Measurements from ENCODE around the gene GRIK3. TPM values are rescaled to one million over a fixed set of nuclear protein-coding genes. Genes with fewer than 3 reads are reported as not detected.
A peak's percentile ranks its signal among the peaks of the same experiment; 100 is the strongest.

The GRIK3 gene
- total and polyA plus RNA-seq, 2 of the 8 experiments (the other 6 are each of a cell fraction or from before 2014, with no cell fraction given), result 2.1 to 3.4 TPM

DNA sequence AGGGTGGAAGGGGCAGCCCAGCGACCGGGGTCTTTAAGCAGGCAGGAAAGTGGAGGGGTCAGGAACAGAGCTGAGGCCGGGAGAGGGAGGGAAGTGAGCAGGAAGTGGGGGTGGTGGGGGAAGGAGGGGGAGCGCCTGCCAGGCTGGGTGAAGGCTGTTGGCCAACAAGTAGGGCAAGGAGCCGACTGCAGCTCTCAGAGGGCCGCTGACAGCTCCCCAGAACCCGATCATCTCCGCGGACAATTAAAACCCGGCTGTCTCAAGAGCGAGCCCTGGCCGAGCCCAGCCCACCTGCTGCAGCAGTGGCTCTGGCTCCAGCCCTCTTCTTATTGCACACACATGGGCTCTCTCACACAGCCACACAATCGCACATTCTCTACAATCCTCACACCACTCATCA lies 51.6 kb downstream of the GRIK3 start:
- Histone ChIP-seq H3K23me2 (ENCODE audit: low read depth, low read length) (peaks cover 7% of the 10 kb centered on the region; the same call in 1 of the 2 replicates), H3K36me3 (ENCODE audit: control insufficient read depth in 2 of 4, insufficient read depth in 4 of 4, low read length in 3 of 4) (no peaks in the 10 kb centered on the region), H3K4ac (replicated peaks; ENCODE audit: insufficient read length, low read depth, low read length) (no peak overlapping the region), H4K8ac (ENCODE audit: extremely low read depth, insufficient read depth, low read length) (peak overlapping the region; percentile 29; the same call in 1 of the 2 replicates), H3K27ac (ENCODE audit: low read depth, low read length) (no peak overlapping the region), H3K79me1 (ENCODE audit: low read depth, low read length) (no peaks in the 10 kb centered on the region), H4K20me1 (replicated peaks in 1 of 2; ENCODE audit: control insufficient read depth in 1 of 2, insufficient read depth in 2 of 2, low read length in 2 of 2) (peaks cover 0 to 5% of the 10 kb centered on the region in 2 experiments), H3K9me3 (ENCODE audit: insufficient read depth in 2 of 2, low read depth in 1 of 2, low read length in 1 of 2) (peaks cover 2 to 4% of the 10 kb centered on the region in 2 experiments; a peak in 2 of 4 replicates), H3K27me3 (replicated peaks in 1 of 4; ENCODE audit: control insufficient read depth in 3 of 4, extremely low read depth in 1 of 4, insufficient read depth in 3 of 4, low read length in 3 of 4) (no peaks in the 10 kb centered on the region), H4K91ac (replicated peaks; ENCODE audit: insufficient read length, low read length) (peak overlapping the region; percentile 25), H3K18ac (ENCODE audit: extremely low read depth, low read length) (no peak overlapping the region), H2BK120ac (replicated peaks; ENCODE audit: low read depth, low read length) (no peak overlapping the region), H4K5ac (ENCODE audit: insufficient read length, low read depth, low read length) (no peak overlapping the region), H3K4me3 (ENCODE audit: extremely low read depth in 1 of 4, insufficient read depth in 2 of 4, low read depth in 3 of 4, low read length in 4 of 4) (no peak overlapping the region), H2BK15ac (ENCODE audit: low read length) (no peak overlapping the region), H2AK5ac (ENCODE audit: low read depth, low read length) (0 out of 2 replicates have a peak overlapping the region, but pooled peaks have one; percentile 1), H3K4me1 (replicated peaks in 1 of 4; ENCODE audit: control insufficient read depth in 3 of 4, insufficient read depth in 4 of 4, low read length in 3 of 4) (peaks cover 0 to 10% (median 5%) of the 10 kb centered on the region in 4 experiments; a peak in 3 of 7 replicates), H2BK12ac (ENCODE audit: low read depth, low read length) (peak overlapping the region; percentile 81; the same call in 1 of the 2 replicates), H2AFZ (ENCODE audit: low read length) (no peak overlapping the region), H3K9ac (replicated peaks in 1 of 4; ENCODE audit: extremely low read depth in 1 of 4, low read depth in 3 of 4, low read length in 3 of 4) (no peak overlapping the region), H2BK20ac (ENCODE audit: low read length) (no peak overlapping the region), H3K56ac (replicated peaks; ENCODE audit: insufficient read length, low read depth, low read length) (no peak overlapping the region), H2BK5ac (ENCODE audit: low read depth, low read length) (0 out of 2 replicates have a peak overlapping the region, but pooled peaks have one; percentile 41), H3K79me2 (ENCODE audit: control insufficient read depth in 1 of 2, insufficient read depth in 2 of 2, low read length in 2 of 2) (no peaks in the 10 kb centered on the region), H3K23ac (ENCODE audit: insufficient read length) (no peak overlapping the region), H3K14ac (ENCODE audit: insufficient read length) (no peak overlapping the region), H3K4me2 (ENCODE audit: insufficient read depth in 1 of 2, low read depth in 2 of 2, low read length in 2 of 2) (no peak overlapping the region)
- 64% methylated on average over 5 of the region's 13 CpGs; no CpG with 5 or more reads in 1 of the 2 experiments for WGBS, 2 experiments (ENCODE audit: extremely low coverage in 1 of 2, insufficient coverage in 1 of 2, insufficient read length in 1 of 2, insufficient replicate concordance in 2 of 2, low coverage in 1 of 2, low lambda C conversion rate in 2 of 2, missing lambda C conversion rate in 1 of 2)
- no peak for DNase-seq (ENCODE audit: low read depth in 1 of 2, low spot score in 2 of 2)
- POLR2A ChIA-PET (ENCODE audit: partially characterized antibody), result interaction anchor here (0.6 kb wide), 1 partner anchor 378 kb away, joined by 3 read pairs; no protein-coding TSS in a partner anchor
- no peak for FAIRE-seq
- TF ChIP-seq CREB1 (IDR thresholded peaks at IDR 0.05), result no peak
- TF ChIP-seq, protein P1, sequence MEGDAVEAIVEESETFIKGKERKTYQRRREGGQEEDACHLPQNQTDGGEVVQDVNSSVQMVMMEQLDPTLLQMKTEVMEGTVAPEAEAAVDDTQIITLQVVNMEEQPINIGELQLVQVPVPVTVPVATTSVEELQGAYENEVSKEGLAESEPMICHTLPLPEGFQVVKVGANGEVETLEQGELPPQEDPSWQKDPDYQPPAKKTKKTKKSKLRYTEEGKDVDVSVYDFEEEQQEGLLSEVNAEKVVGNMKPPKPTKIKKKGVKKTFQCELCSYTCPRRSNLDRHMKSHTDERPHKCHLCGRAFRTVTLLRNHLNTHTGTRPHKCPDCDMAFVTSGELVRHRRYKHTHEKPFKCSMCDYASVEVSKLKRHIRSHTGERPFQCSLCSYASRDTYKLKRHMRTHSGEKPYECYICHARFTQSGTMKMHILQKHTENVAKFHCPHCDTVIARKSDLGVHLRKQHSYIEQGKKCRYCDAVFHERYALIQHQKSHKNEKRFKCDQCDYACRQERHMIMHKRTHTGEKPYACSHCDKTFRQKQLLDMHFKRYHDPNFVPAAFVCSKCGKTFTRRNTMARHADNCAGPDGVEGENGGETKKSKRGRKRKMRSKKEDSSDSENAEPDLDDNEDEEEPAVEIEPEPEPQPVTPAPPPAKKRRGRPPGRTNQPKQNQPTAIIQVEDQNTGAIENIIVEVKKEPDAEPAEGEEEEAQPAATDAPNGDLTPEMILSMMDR (IDR thresholded peaks at IDR 0.05; ENCODE audit: control extremely low read depth in 1 of 3, insufficient read depth in 1 of 3, low read depth in 1 of 3, low read length in 3 of 3), result no peak
- TF ChIP-seq TEAD4 (IDR thresholded peaks at IDR 0.05; ENCODE audit: low read depth, low read length), result no peak
- TF ChIP-seq TCF12 (IDR thresholded peaks at IDR 0.05; ENCODE audit: low read depth, low read length), result no peak
- TF ChIP-seq RAD21 (IDR thresholded peaks at IDR 0.05 in 1 of 2, conservative IDR thresholded peaks at IDR 0.05 in 1 of 2; ENCODE audit: low read depth in 2 of 2, low read length in 2 of 2), result peak; percentile 24 to 52; a peak in 3 of 4 replicates
- CTCF ChIA-PET (ENCODE audit: partially characterized antibody), result interaction anchor here (0.8 to 3.0 kb wide), 11 partner anchors 13 to 473 kb away, joined by 3 to 13 read pairs (median 3); no protein-coding TSS in a partner anchor
